SKM-1 (cell line): Measurements from ENCODE around the gene KRTAP6-3.

Source experiments
- DNase-seq: peaks from one replicate; lab custom pipeline; 2025; ENCODE audit not compliant: unreplicated experiment; lab: John Stamatoyannopoulos, UW

KRTAP6-3 gene

DNA sequence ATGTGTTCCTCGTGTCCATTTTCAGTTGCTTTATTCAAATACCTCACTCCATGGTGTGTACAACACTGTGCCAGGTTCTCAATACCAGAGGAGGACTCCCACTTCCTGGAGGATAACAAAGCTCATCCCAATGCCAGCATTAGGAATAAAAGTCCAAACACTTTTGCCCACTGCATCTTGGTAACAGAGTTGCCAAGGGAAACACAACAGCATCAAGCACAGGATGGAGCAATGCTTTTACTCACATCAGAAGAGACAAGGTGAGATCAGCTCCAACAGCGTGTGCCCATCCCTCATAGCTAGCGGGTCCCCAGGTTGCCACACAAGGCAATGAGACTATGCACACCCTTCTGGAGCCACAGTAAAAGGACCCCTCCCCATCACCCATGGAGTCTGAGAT, 31.1 kb downstream of the KRTAP6-3 start:
- DNase-seq, result no peak

DNA sequence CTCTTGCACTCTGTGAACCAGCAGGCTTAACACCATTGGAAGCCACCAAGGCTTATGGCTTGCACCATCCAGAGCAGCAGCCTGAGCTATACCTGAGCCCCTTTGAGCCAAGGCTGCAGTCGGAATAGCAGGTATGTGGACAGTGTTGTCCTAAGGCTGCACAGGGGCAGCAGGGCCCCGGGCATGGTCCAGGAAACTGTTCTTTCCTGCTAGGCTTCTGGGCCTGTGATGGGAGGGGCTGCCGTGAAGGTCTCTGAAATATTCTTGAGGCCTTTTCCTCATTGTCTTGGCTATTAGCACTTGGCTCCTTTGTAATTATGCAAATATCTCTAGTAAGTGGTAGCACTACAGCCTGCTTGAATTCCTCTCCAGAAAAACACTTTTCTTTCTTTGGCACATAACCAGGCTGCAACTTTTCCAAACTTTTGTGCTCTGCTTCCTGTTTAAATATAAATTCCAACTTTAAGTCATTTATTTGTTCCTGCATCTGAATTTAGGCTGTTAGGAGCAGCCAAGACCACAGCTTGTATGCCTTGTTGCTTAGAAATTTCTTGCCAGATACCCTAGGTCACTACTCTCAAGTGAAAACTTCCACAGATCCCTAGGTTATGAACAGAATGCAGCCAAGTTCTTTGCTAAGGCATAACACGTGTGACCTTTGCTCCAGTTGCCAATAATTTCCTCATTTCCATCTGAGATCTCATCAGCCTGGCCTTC, 33.4 kb downstream of the KRTAP6-3 start:
- no peak for DNase-seq

DNA sequence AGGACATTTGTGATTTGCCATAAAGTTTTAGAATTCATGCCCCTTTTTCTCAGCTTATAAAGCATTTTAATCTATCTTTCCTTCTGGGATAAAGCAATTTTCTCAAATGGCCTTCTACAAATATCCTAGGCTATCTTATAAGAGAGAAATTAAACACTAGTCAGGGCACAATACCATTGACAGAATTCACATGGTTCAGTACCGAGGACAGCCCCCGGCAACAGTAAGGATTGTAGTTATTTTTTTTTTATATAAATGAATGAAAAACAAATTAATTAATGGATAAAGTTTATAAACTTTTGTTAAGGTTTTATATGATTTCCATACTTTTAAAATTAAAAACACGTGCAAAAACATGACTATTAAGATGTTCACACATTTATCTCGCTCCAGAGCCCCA, 35.9 kb downstream of the KRTAP6-3 start:
- no peak for DNase-seq

DNA sequence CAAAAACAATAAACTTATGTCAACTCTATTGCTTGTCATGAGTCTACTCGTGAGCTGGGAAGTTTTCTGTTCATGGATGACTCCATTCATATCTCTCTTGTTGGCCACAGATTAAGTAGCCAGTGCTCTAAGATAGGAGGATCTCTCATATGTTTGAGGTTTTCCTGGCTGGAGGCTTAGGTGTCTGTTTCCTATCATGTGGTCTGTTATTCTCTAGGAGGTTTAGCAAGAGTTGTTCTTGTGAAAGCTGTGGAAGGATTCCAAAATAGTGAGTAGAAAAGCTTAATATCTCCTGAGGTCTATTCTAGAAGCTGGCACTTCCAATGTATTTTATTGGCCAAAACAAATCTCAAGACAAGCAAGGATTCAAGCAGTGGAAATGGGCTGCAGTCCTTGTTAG, 37.0 kb downstream of the KRTAP6-3 start:
- no peak for DNase-seq

DNA sequence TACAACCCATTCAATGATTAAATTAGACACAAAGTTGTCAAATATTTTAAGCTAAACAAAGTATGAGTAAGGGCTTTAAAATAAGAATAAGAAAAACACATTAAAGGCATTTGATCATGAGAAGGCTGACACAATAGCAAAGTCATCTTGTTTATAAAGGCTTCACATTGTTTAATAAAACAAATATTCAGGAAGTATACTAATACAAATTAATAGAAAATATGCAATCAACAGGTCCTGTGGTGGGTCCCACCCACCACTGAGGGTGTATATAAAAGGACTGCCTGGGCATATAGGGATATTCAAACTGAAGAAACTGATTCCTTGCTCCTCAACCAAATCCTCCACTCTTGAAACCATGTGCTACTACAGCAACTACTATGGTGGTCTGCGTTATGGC, 42.7 kb downstream of the KRTAP6-3 start, which contains the start of gene KRTAP20-2:
Gene KRTAP20-2, plus strand, starts transcription at position 301 of the 400 bp plus-strand sequence. Its CDS starts 58 bp downstream, at position 359.
- DNase-seq, result no peak

DNA sequence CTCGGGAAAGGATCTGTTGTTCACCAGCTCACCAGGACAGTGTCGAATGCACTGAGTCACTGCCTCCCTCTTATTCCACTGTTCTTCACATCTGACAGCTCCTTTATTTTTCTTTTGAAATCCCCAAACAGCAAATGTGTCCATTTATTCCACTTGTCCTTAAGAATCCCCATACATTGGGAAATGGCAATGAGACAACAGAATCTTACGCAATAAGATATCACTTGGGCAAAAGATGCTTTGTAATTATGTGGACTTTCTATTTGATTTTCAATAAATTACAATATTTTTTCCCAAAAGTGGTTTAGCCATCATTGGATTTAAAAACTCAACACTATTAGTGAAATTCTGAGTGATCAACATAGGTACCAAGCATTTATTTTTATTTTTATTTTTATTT, 46.4 kb downstream of the KRTAP6-3 start:
- DNase-seq, result no peak

DNA sequence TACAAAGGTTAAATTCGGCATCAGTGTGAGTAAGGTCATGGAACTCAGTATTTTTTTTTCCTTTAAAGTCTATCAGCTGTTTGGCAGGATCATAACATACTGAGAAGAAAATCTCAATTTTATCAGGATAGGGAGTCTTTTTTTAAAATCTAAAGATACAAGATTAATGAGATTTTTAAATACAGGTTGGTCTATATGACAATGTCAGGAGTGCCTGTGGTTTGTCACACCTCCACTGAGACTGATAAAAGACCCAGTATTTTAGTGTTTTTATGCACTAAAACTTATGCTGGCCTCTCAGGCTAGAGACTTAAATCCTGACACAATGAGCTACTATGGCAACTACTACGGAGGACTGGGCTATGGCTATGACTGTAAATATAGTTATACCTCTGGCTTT, 50.3 kb downstream of the KRTAP6-3 start, which contains the start of gene KRTAP20-3:
Gene KRTAP20-3, plus strand, starts transcription at position 301 of the 400 bp plus-strand sequence.
- no peak for DNase-seq
